Measurements from ENCODE around the gene SPEN. TPM values are rescaled to one million over a fixed set of nuclear protein-coding genes. Genes with fewer than 3 reads are reported as not detected.
"Not testable (repeated sequence)": the region's sequence is repeated elsewhere in the genome, so short reads cannot be mapped to it uniquely, and the experiment has no call there.

Gene SPEN
- total and polyA plus RNA-seq, 2 experiments from 2014 or later, result 24.3 to 25.9 TPM

GRCh38 chr1:15804060-15804459 lies 43.4 kb upstream of the SPEN start:
- H3K9me3 ChIP-seq (ENCODE audit: low read depth), result no peaks in the 10 kb centered on the region
- TF ChIP-seq EZH2phosphoT487 (IDR thresholded peaks at IDR 0.05; ENCODE audit: low read depth, severe bottlenecking, unreplicated experiment) (no peak), CTCF (IDR thresholded peaks at IDR 0.05; ENCODE audit: poor library complexity) (no peak)
- no peaks in the 10 kb centered on the region for H3K9me2 ChIP-seq (replicated peaks; ENCODE audit: insufficient read depth)
- H3K4me3 ChIP-seq, result no peak overlapping the region
- no peak overlapping the region for H2AFZ ChIP-seq
- no peaks in the 10 kb centered on the region for H3K27me3 ChIP-seq
- H3K27ac ChIP-seq, result no peak overlapping the region
- no peaks in the 10 kb centered on the region for H3K36me3 ChIP-seq (replicated peaks; ENCODE audit: insufficient read depth, low read depth)
- no peak overlapping the region for H3K4me2 ChIP-seq
- no peaks in the 10 kb centered on the region for H4K20me1 ChIP-seq (ENCODE audit: insufficient read depth, poor library complexity, severe bottlenecking)
- H3K4me1 ChIP-seq (ENCODE audit: insufficient read depth), result peaks cover 24% of the 10 kb centered on the region
- DNase-seq (ENCODE audit: low spot score), result no peak
- 78% methylated on average over 8 of the region's 8 CpGs for WGBS (ENCODE audit: low lambda C conversion rate, missing lambda C conversion rate)
- no peaks in the 10 kb centered on the region for H3K79me2 ChIP-seq

- no peak for TF ChIP-seq EZH2 (IDR thresholded peaks at IDR 0.05; ENCODE audit: borderline replicate concordance)
- TF ChIP-seq CTCF (IDR thresholded peaks at IDR 0.05; ENCODE audit: poor library complexity), result no peak
- TF ChIP-seq EZH2phosphoT487 (IDR thresholded peaks at IDR 0.05; ENCODE audit: low read depth, severe bottlenecking, unreplicated experiment), result no peak
Observed at GRCh38 chr1:15807121-15807520, 40.4 kb upstream of the SPEN start.

GRCh38 chr1:15807549-15807948 lies 40.0 kb upstream of the SPEN start, which contains the start of gene UQCRHL:
Gene UQCRHL, minus strand, starts transcription at chr1:15807649. Its CDS starts 0 bp downstream, at chr1:15807649.
- not testable (repeated sequence) for H3K79me2 ChIP-seq; H3K27ac ChIP-seq; H3K36me3 ChIP-seq (replicated peaks; ENCODE audit: insufficient read depth, low read depth); H3K9me3 ChIP-seq (ENCODE audit: low read depth); H3K4me2 ChIP-seq; H3K4me1 ChIP-seq (ENCODE audit: insufficient read depth); H4K20me1 ChIP-seq (ENCODE audit: insufficient read depth, poor library complexity, severe bottlenecking); DNase-seq (ENCODE audit: low spot score); H2AFZ ChIP-seq; H3K27me3 ChIP-seq; H3K9me2 ChIP-seq (replicated peaks; ENCODE audit: insufficient read depth); H3K4me3 ChIP-seq
- WGBS (ENCODE audit: low lambda C conversion rate, missing lambda C conversion rate), result 95% methylated on average over 11 of the region's 11 CpGs

More at GRCh38 chr1:15807121-15807520, 40.4 kb upstream of the SPEN start:
- Histone ChIP-seq H3K4me3 (no peak overlapping the region), H3K36me3 (replicated peaks; ENCODE audit: insufficient read depth, low read depth) (no peaks in the 10 kb centered on the region), H3K9me3 (ENCODE audit: low read depth) (no peaks in the 10 kb centered on the region), H3K27me3 (no peaks in the 10 kb centered on the region), H3K79me2 (no peaks in the 10 kb centered on the region), H2AFZ (no peak overlapping the region), H4K20me1 (ENCODE audit: insufficient read depth, poor library complexity, severe bottlenecking) (no peaks in the 10 kb centered on the region), H3K9me2 (replicated peaks; ENCODE audit: insufficient read depth) (no peaks in the 10 kb centered on the region), H3K4me2 (no peak overlapping the region), H3K4me1 (ENCODE audit: insufficient read depth) (no peaks in the 10 kb centered on the region), H3K27ac (no peak overlapping the region)
- no peak for DNase-seq (ENCODE audit: low spot score)
- WGBS (ENCODE audit: low lambda C conversion rate, missing lambda C conversion rate), result 92% methylated on average over 10 of the region's 10 CpGs

GRCh38 chr1:15808955-15809354 lies 38.6 kb upstream of the SPEN start:
- H4K20me1 ChIP-seq (ENCODE audit: insufficient read depth, poor library complexity, severe bottlenecking), result no peaks in the 10 kb centered on the region
- no peak overlapping the region for H2AFZ ChIP-seq
- H3K9me2 ChIP-seq (replicated peaks; ENCODE audit: insufficient read depth), result no peaks in the 10 kb centered on the region
- no peak overlapping the region for H3K27ac ChIP-seq
- no peaks in the 10 kb centered on the region for H3K79me2 ChIP-seq
- no peak for TF ChIP-seq EZH2phosphoT487 (IDR thresholded peaks at IDR 0.05; ENCODE audit: low read depth, severe bottlenecking, unreplicated experiment)
- TF ChIP-seq EZH2 (IDR thresholded peaks at IDR 0.05; ENCODE audit: borderline replicate concordance), result no peak
- TF ChIP-seq CTCF (IDR thresholded peaks at IDR 0.05; ENCODE audit: poor library complexity), result no peak
- no peaks in the 10 kb centered on the region for H3K4me1 ChIP-seq (ENCODE audit: insufficient read depth)
- H3K36me3 ChIP-seq (replicated peaks; ENCODE audit: insufficient read depth, low read depth), result no peaks in the 10 kb centered on the region
- no peak overlapping the region for H3K4me3 ChIP-seq
- WGBS (ENCODE audit: low lambda C conversion rate, missing lambda C conversion rate), result 55% methylated on average over 1 of the region's 1 CpG
- H3K9me3 ChIP-seq (ENCODE audit: low read depth), result no peaks in the 10 kb centered on the region
- DNase-seq (ENCODE audit: low spot score), result no peak
- H3K4me2 ChIP-seq, result no peak overlapping the region
- H3K27me3 ChIP-seq, result no peaks in the 10 kb centered on the region
